ENCODE measurements around the gene PGLYRP2.

DNA sequence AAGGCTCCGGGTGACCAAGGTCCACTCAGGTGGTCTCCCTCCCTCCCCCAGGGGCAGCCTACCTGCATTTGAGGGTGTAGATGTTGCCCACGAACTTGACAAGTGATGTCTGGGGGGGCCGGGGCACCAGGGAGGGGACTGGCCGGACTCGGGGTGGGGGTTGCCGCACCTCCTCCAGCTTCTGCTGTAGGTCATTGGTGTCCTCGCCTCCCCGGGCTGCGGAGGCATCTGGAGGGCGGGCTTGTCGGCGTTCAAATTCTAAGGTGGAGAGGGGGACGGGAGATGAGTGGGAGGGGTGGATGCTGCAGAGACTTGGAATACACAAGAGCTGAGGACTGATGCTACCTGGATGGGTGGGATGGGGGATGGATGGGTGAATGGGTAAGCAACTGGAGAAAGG lies 55.2 kb downstream of the PGLYRP2 start:
- TF ChIP-seq, protein P1, sequence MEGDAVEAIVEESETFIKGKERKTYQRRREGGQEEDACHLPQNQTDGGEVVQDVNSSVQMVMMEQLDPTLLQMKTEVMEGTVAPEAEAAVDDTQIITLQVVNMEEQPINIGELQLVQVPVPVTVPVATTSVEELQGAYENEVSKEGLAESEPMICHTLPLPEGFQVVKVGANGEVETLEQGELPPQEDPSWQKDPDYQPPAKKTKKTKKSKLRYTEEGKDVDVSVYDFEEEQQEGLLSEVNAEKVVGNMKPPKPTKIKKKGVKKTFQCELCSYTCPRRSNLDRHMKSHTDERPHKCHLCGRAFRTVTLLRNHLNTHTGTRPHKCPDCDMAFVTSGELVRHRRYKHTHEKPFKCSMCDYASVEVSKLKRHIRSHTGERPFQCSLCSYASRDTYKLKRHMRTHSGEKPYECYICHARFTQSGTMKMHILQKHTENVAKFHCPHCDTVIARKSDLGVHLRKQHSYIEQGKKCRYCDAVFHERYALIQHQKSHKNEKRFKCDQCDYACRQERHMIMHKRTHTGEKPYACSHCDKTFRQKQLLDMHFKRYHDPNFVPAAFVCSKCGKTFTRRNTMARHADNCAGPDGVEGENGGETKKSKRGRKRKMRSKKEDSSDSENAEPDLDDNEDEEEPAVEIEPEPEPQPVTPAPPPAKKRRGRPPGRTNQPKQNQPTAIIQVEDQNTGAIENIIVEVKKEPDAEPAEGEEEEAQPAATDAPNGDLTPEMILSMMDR (IDR thresholded peaks at IDR 0.05): no peak
- no peak for TF ChIP-seq POLR2A (IDR thresholded peaks at IDR 0.05)
- no peak for TF ChIP-seq POLR2AphosphoS5 (IDR thresholded peaks at IDR 0.05)
